SK-N-SH (cell line): ENCODE results near the gene OGFRL1.

Source experiments
- CHD2 ChIP-seq: fragments of 150-350 bp; IDR thresholded peaks from 2 replicates; pipeline ENCODE4 v1.6.1; 2018; ENCODE audit warnings: low read length; ENCODE audit not compliant: partially characterized antibody
- GATA2 ChIP-seq: sonication (generic); formaldehyde crosslinking; IDR thresholded peaks from 2 replicates; pipeline ENCODE4 v1.5.0; 2020; ENCODE audit warnings: mild to moderate bottlenecking, missing genetic modification reagents
- RAD21 ChIP-seq: IDR thresholded peaks from 2 replicates; pipeline ENCODE4 v1.6.1; 2012; ENCODE audit warnings: mild to moderate bottlenecking, low read length
- TAF1 ChIP-seq: IDR thresholded peaks from 2 replicates; pipeline ENCODE4 v1.6.1; 2012; ENCODE audit warnings: low read depth, mild to moderate bottlenecking, low read length, moderate library complexity, borderline replicate concordance
- YY1 ChIP-seq: IDR thresholded peaks from 2 replicates; pipeline ENCODE4 v1.4.0; 2012; ENCODE audit warnings: low read depth, mild to moderate bottlenecking
- TF ChIP-seq, protein P1 (sequence below): IDR thresholded peaks from 2 replicates; pipeline ENCODE4 v1.6.1; 2012; ENCODE audit warnings: mild to moderate bottlenecking, low read depth, low read length, moderate library complexity
- TF ChIP-seq, protein P2 (sequence below): fragments of 200-600 bp; sonication (generic); IDR thresholded peaks from 2 replicates; pipeline ENCODE4 v1.6.1; 2017; ENCODE audit warnings: antibody characterized with exemption, mild to moderate bottlenecking, moderate library complexity
- TF ChIP-seq, protein P3 (sequence below): IDR thresholded peaks from 2 replicates; pipeline ENCODE4 v1.4.0; 2012; ENCODE audit warnings: low read depth
- TF ChIP-seq, protein P4 (sequence below): IDR thresholded peaks from 2 replicates; pipeline ENCODE4 v1.4.0; 2012; ENCODE audit warnings: low read depth, borderline replicate concordance

DNA sequence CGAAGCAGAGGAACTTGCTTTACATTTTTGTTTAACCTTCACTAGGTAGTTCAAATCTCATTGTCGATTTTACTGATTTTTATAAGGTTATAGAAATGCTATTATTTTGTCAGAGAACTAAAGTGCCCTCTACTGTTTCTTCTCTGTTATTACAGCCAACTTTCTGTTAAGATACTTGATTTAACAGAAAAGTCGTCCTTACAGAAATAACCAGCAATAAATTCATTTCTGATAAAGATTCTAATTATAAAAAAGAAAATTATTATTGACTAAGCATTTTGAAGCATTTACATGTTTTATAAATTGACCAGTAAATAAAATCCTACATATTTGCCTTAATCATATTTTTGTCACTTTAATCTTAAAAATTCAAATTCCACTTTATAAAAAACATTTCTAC is 60.8 kb downstream of the OGFRL1 start:
- TF ChIP-seq, protein P1, sequence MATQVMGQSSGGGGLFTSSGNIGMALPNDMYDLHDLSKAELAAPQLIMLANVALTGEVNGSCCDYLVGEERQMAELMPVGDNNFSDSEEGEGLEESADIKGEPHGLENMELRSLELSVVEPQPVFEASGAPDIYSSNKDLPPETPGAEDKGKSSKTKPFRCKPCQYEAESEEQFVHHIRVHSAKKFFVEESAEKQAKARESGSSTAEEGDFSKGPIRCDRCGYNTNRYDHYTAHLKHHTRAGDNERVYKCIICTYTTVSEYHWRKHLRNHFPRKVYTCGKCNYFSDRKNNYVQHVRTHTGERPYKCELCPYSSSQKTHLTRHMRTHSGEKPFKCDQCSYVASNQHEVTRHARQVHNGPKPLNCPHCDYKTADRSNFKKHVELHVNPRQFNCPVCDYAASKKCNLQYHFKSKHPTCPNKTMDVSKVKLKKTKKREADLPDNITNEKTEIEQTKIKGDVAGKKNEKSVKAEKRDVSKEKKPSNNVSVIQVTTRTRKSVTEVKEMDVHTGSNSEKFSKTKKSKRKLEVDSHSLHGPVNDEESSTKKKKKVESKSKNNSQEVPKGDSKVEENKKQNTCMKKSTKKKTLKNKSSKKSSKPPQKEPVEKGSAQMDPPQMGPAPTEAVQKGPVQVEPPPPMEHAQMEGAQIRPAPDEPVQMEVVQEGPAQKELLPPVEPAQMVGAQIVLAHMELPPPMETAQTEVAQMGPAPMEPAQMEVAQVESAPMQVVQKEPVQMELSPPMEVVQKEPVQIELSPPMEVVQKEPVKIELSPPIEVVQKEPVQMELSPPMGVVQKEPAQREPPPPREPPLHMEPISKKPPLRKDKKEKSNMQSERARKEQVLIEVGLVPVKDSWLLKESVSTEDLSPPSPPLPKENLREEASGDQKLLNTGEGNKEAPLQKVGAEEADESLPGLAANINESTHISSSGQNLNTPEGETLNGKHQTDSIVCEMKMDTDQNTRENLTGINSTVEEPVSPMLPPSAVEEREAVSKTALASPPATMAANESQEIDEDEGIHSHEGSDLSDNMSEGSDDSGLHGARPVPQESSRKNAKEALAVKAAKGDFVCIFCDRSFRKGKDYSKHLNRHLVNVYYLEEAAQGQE: no peak
- TF ChIP-seq, protein P2, sequence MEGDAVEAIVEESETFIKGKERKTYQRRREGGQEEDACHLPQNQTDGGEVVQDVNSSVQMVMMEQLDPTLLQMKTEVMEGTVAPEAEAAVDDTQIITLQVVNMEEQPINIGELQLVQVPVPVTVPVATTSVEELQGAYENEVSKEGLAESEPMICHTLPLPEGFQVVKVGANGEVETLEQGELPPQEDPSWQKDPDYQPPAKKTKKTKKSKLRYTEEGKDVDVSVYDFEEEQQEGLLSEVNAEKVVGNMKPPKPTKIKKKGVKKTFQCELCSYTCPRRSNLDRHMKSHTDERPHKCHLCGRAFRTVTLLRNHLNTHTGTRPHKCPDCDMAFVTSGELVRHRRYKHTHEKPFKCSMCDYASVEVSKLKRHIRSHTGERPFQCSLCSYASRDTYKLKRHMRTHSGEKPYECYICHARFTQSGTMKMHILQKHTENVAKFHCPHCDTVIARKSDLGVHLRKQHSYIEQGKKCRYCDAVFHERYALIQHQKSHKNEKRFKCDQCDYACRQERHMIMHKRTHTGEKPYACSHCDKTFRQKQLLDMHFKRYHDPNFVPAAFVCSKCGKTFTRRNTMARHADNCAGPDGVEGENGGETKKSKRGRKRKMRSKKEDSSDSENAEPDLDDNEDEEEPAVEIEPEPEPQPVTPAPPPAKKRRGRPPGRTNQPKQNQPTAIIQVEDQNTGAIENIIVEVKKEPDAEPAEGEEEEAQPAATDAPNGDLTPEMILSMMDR: peak; percentile 82
- TF ChIP-seq RAD21 (peak; percentile 75), GATA2 (CRISPR knock-in tag) (no peak), YY1 (no peak), TAF1 (no peak), CHD2 (no peak)
- TF ChIP-seq, protein P3, sequence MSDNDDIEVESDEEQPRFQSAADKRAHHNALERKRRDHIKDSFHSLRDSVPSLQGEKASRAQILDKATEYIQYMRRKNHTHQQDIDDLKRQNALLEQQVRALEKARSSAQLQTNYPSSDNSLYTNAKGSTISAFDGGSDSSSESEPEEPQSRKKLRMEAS: no peak
- TF ChIP-seq, protein P4, sequence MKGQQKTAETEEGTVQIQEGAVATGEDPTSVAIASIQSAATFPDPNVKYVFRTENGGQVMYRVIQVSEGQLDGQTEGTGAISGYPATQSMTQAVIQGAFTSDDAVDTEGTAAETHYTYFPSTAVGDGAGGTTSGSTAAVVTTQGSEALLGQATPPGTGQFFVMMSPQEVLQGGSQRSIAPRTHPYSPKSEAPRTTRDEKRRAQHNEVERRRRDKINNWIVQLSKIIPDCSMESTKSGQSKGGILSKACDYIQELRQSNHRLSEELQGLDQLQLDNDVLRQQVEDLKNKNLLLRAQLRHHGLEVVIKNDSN: no peak
